Keratinocyte (primary cell): ENCODE results near the gene SLC8A3. TPM values are rescaled to one million over a fixed set of nuclear protein-coding genes. Genes with fewer than 3 reads are reported as not detected.

Experiments
- DNase-seq: peaks from one replicate; pipeline ENCODE4 v3.0.0-alpha.2; 2011; ENCODE audit warnings: low read depth, missing footprints, low spot score
- FAIRE-seq: peaks from 2 replicates; lab custom pipeline; 2011; peaks lifted over from hg19 to GRCh38; lab: Jason Lieb, UNC
- H2AFZ ChIP-seq: 2 replicates; pipeline ENCODE4 v1.6.0; 2012; ENCODE audit warnings: low read length, control low read depth, inconsistent platforms; ENCODE audit not compliant: control insufficient read depth
- H3K27ac ChIP-seq: 2 replicates; pipeline ENCODE4 v1.5.1; 2011; ENCODE audit warnings: low read length; ENCODE audit not compliant: control insufficient read depth, insufficient read depth
- H3K27me3 ChIP-seq: 3 replicates; pipeline ENCODE4 v1.6.0; 2011; ENCODE audit warnings: low read length; ENCODE audit not compliant: control insufficient read depth, insufficient read depth; ENCODE audit errors: extremely low read depth
- H3K36me3 ChIP-seq, 2 experiments: 2 replicates in 1 of 2; 3 replicates in 1 of 2; pipeline ENCODE4 v1.5.1; 2011; ENCODE audit warnings: low read length in 2 of 2, mild to moderate bottlenecking in 1 of 2; ENCODE audit not compliant: control insufficient read depth in 2 of 2, insufficient read depth in 2 of 2; ENCODE audit errors: extremely low read depth in 1 of 2
- H3K4me1 ChIP-seq: 3 replicates; pipeline ENCODE4 v1.5.1; 2011; ENCODE audit warnings: low read length; ENCODE audit not compliant: control insufficient read depth, insufficient read depth; ENCODE audit errors: extremely low read depth
- H3K4me2 ChIP-seq: 3 replicates; pipeline ENCODE4 v1.6.0; 2011; ENCODE audit warnings: low read depth, low read length; ENCODE audit not compliant: control insufficient read depth, insufficient read depth; ENCODE audit errors: extremely low read depth
- H3K4me3 ChIP-seq, 3 experiments: fragments of 200-600 bp in 1 of 3; sonication (generic) in 1 of 3; 2 replicates in 2 of 3; 3 replicates in 1 of 3; pipeline ENCODE4 v1.5.1; 2011 to 2016; ENCODE audit warnings: low read length in 3 of 3, mild to moderate bottlenecking in 3 of 3, control low read depth in 2 of 3, inconsistent platforms in 1 of 3, low read depth in 1 of 3, mixed read lengths in 1 of 3, mixed run types in 1 of 3, moderate library complexity in 1 of 3; ENCODE audit not compliant: control insufficient read depth in 2 of 3, insufficient read depth in 2 of 3; ENCODE audit errors: extremely low read depth in 1 of 3
- H3K79me2 ChIP-seq: 2 replicates; pipeline ENCODE4 v1.6.0; 2012; ENCODE audit warnings: low read length; ENCODE audit not compliant: control insufficient read depth, insufficient read depth
- H3K9ac ChIP-seq: 3 replicates; pipeline ENCODE4 v1.6.0; 2011; ENCODE audit warnings: low read length; ENCODE audit not compliant: control insufficient read depth, insufficient read depth; ENCODE audit errors: extremely low read depth
- H3K9me1 ChIP-seq: 3 replicates; pipeline ENCODE4 v1.6.0; 2011; ENCODE audit warnings: low read length; ENCODE audit not compliant: control insufficient read depth, insufficient read depth; ENCODE audit errors: extremely low read depth
- H3K9me3 ChIP-seq: 2 replicates; pipeline ENCODE4 v1.5.1; 2012; ENCODE audit warnings: low read depth, low read length; ENCODE audit not compliant: control insufficient read depth
- H4K20me1 ChIP-seq: 3 replicates; pipeline ENCODE4 v1.6.0; 2011; ENCODE audit warnings: low read length; ENCODE audit not compliant: control insufficient read depth, insufficient read depth; ENCODE audit errors: extremely low read depth
- EZH2 ChIP-seq: IDR thresholded peaks from one replicate; pipeline ENCODE4 v1.6.1; 2012; ENCODE audit warnings: inconsistent platforms, mild to moderate bottlenecking, low read length, moderate library complexity
- dilution Hi-C: fragments of 300-500 bp; cut with MboI; formaldehyde crosslinking; loops from one replicate; pipeline ENCODE4 v1.7.0; 2020; ENCODE audit warnings: low sequenced_read_pairs; ENCODE audit not compliant: extremely low pct_ligation_motif_present
- polyA plus RNA-seq, 5 experiments: library from polyadenylated mRNA; depleted of rRNA in 3 of 5; stranded (reverse) in 3 of 5; stranded (forward) in 1 of 5; unstranded in 1 of 5; fragments of >200 nt; gene quantifications; 1 replicate in 1 of 5; 2 replicates in 3 of 5; 3 replicates in 1 of 5; pipeline versions ENCODE4 v1.2.1 to v1.2.3, GENCODE V29; 2011 to 2012; ENCODE audit warnings: missing spikeins in 2 of 5, low read depth in 1 of 5, low replicate concordance in 1 of 5
- TF ChIP-seq, protein P1 (sequence below), 3 experiments: IDR thresholded peaks in 1 of 3; conservative IDR thresholded peaks in 1 of 3; optimal IDR thresholded peaks in 1 of 3; 2 replicates in 2 of 3; 3 replicates in 1 of 3; pipeline versions ENCODE3 to v1.5.1; 2011; ENCODE audit warnings: low read length in 3 of 3, mild to moderate bottlenecking in 3 of 3, moderate library complexity in 2 of 3, control low read depth in 1 of 3, inconsistent platforms in 1 of 3; ENCODE audit not compliant: insufficient read depth in 2 of 3; ENCODE audit errors: extremely low read depth in 1 of 3

The SLC8A3 gene
- polyA plus RNA-seq, 1 donor (not counting 4 experiments of a cell fraction or from before 2014, with no cell fraction given), result not detected

- Histone ChIP-seq H3K4me3 (no peak overlapping the region), H3K79me2 (no peaks in the 10 kb centered on the region), H3K27ac (no peak overlapping the region), H3K27me3 (peaks cover 17% of the 10 kb centered on the region), H3K9me1 (no peaks in the 10 kb centered on the region), H3K9me3 (no peaks in the 10 kb centered on the region), H2AFZ (no peak overlapping the region), H3K36me3 (no peaks in the 10 kb centered on the region), H3K4me1 (no peaks in the 10 kb centered on the region), H4K20me1 (no peaks in the 10 kb centered on the region), H3K9ac (no peak overlapping the region), H3K4me2 (no peak overlapping the region)
- peak; percentile 91 for FAIRE-seq
- dilution Hi-C loops, result loop anchor here (25.0 kb wide), 1 partner anchor 225 kb away; no protein-coding TSS in a partner anchor
- TF ChIP-seq, protein P1, sequence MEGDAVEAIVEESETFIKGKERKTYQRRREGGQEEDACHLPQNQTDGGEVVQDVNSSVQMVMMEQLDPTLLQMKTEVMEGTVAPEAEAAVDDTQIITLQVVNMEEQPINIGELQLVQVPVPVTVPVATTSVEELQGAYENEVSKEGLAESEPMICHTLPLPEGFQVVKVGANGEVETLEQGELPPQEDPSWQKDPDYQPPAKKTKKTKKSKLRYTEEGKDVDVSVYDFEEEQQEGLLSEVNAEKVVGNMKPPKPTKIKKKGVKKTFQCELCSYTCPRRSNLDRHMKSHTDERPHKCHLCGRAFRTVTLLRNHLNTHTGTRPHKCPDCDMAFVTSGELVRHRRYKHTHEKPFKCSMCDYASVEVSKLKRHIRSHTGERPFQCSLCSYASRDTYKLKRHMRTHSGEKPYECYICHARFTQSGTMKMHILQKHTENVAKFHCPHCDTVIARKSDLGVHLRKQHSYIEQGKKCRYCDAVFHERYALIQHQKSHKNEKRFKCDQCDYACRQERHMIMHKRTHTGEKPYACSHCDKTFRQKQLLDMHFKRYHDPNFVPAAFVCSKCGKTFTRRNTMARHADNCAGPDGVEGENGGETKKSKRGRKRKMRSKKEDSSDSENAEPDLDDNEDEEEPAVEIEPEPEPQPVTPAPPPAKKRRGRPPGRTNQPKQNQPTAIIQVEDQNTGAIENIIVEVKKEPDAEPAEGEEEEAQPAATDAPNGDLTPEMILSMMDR (optimal IDR thresholded peaks at IDR 0.05 in 1 of 3, IDR thresholded peaks at IDR 0.05 in 1 of 3, conservative IDR thresholded peaks at IDR 0.05 in 1 of 3; ENCODE audit: extremely low read depth in 1 of 3, insufficient read depth in 2 of 3, low read length in 3 of 3), result peak; percentile 53 to 73 (median 68)
- TF ChIP-seq EZH2, result no peak
- DNase-seq, result no peak
These were observed 101.9 kb downstream of the SLC8A3 start for GRCh38 chr14:70086685-70087379.

GRCh38 chr14:70084226-70084625 is 104.5 kb downstream of the SLC8A3 start:
- no peak for DNase-seq
- Histone ChIP-seq H2AFZ (no peak overlapping the region), H3K9me1 (no peaks in the 10 kb centered on the region), H3K4me3 (no peak overlapping the region), H3K36me3 (no peaks in the 10 kb centered on the region), H3K27ac (no peak overlapping the region), H3K79me2 (no peaks in the 10 kb centered on the region), H3K9ac (no peak overlapping the region), H3K27me3 (peaks cover 20% of the 10 kb centered on the region), H3K9me3 (no peaks in the 10 kb centered on the region), H3K4me2 (no peak overlapping the region), H3K4me1 (no peaks in the 10 kb centered on the region), H4K20me1 (no peaks in the 10 kb centered on the region)
- dilution Hi-C loops, result loop anchor here (25.0 kb wide), 1 partner anchor 228 kb away; no protein-coding TSS in a partner anchor
- no peak for FAIRE-seq
- no peak for TF ChIP-seq EZH2
- TF ChIP-seq, protein P1 (optimal IDR thresholded peaks at IDR 0.05 in 1 of 3, IDR thresholded peaks at IDR 0.05 in 1 of 3, conservative IDR thresholded peaks at IDR 0.05 in 1 of 3; ENCODE audit: extremely low read depth in 1 of 3, insufficient read depth in 2 of 3, low read length in 3 of 3), result no peak
